ENCODE results near the gene TMEM143. TPM values are rescaled to one million over a fixed set of nuclear protein-coding genes. Genes with fewer than 3 reads are reported as not detected.
"Not testable (repeated sequence)": the region's sequence is repeated elsewhere in the genome, so short reads cannot be mapped to it uniquely, and the experiment has no call there.

TMEM143 gene
- total and polyA plus RNA-seq, 4 donors, result 3.5 to 14.7 (median 8.4) TPM

DNA sequence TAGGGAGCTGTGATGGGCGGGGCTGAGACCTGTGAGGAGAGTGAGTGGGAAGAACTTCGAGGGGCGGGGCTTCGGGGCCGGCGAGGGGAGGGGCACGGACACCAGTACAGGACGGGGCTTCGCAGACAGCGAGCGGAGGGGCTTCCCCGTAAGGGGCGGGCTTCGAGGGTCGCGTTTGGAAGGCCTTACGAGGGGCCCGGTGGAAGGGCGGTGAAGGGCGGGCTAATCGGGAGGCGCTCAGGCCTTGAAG lies 42.4 kb downstream of the TMEM143 start:
- Histone ChIP-seq H3K36me3 (ENCODE audit: control insufficient read depth, insufficient read depth, low read length) (no peaks in the 10 kb centered on the region), H3K9me3 (ENCODE audit: control insufficient read depth, insufficient read depth, low read length) (no peaks in the 10 kb centered on the region), H3K27ac (ENCODE audit: low read depth, low read length) (peak overlapping the region; percentile 97), H3K4me3 (ENCODE audit: low read depth, low read length) (peak overlapping the region; percentile 77), H3K27me3 (ENCODE audit: control insufficient read depth, insufficient read depth, low read length) (no peaks in the 10 kb centered on the region), H3K4me1 (ENCODE audit: control insufficient read depth, insufficient read depth, low read length) (peaks cover 52% of the 10 kb centered on the region)
- under 1% methylated on average over 20 of the region's 22 CpGs for WGBS (ENCODE audit: insufficient coverage)
- peak in 3 of 6 donors; percentile 68 to 97 (median 94) for DNase-seq (ENCODE audit: low read depth in 4 of 6, low spot score in 6 of 6)

DNA sequence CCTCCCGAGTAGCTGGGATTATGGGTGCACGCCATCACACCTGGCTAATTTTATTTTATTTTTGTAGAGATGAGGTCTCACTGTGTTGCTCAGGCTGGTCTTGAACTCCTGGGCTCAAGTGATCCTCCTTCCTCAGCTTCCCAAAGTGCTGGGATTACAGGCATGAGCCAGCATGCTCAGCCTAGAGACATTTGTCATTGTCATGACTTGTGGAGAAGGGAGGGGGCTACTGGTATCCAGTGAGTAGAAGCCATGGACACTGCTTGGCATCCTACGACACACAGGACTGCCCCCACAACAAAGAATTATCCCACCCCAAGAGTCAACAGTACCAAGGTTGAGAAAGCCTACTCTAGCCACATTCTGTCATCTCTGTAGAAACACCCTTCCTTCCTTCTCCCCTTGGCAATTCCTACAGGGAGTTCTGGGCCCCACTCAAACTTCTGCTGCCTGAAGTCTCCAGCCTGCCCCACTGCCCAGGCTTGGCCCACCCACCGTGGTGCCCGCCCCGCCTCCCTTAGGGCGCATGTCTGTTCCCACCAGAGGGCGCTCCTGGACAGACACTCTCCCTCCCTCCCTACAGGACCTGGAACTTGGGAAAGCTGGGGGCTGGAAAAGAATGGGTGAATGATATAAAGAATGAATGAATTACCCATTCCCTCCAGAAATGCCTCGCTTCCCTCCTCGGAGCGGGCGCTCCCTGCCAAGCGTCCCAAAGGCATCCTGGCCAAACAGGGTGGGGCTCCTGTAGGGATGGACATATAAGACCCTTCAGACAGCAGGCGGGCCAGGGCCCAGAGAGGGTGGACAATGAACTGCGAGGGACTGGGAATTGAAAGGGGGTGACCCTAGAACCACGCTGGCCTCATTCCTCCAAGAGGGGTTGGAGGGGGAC lies 43.8 kb downstream of the TMEM143 start:
- Histone ChIP-seq H3K27ac (ENCODE audit: low read depth, low read length) (peak overlapping the region; percentile 67), H3K36me3 (ENCODE audit: control insufficient read depth, insufficient read depth, low read length) (no peaks in the 10 kb centered on the region), H3K4me1 (ENCODE audit: control insufficient read depth, insufficient read depth, low read length) (peaks cover 38% of the 10 kb centered on the region), H3K9me3 (ENCODE audit: control insufficient read depth, insufficient read depth, low read length) (no peaks in the 10 kb centered on the region), H3K27me3 (ENCODE audit: control insufficient read depth, insufficient read depth, low read length) (no peaks in the 10 kb centered on the region), H3K4me3 (ENCODE audit: low read depth, low read length) (peak overlapping the region; percentile 77)
- peak in 2 of 6 donors; percentile 69 to 82 for DNase-seq (ENCODE audit: low read depth in 4 of 6, low spot score in 6 of 6)
- 48% methylated on average over 4 of the region's 16 CpGs for WGBS (ENCODE audit: insufficient coverage)

DNA sequence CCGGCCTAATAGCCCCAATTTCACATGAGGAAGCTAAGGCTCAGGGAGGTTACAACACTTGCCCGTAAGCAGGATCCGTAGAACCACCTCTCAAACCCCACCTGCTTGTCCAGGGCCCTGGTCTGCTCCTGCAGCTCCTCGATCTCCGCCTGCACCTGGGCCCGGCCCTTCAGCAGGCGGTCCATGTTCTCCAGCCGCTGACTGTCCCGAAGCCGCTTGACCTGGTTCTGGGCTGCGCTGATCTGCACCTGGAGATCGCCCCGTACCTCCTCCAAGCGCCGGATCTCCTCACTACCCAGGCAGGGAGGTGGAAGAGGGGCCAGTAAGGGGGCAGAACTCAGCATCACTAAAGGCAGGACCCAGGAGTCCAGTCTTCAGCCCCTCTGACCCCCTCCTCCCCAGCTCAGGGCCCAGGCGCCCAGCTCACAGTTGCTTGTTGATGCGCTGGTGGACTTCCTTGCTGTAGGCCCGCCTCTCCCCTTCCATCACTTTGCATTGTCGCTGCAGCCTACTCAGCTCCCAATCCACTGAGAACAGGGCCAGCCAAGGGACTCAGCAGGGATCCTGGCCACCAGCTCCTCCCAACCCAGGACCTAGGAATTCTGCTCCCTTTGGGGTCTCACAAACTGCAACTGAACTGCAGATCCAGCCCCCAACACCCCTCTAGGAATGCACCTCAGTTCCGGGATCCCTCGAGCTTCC lies 45.3 kb downstream of the TMEM143 start:
- WGBS (ENCODE audit: insufficient coverage), result 90% methylated on average over 17 of the region's 21 CpGs
- Histone ChIP-seq H3K27me3 (ENCODE audit: control insufficient read depth, insufficient read depth, low read length) (no peaks in the 10 kb centered on the region), H3K36me3 (ENCODE audit: control insufficient read depth, insufficient read depth, low read length) (no peaks in the 10 kb centered on the region), H3K4me3 (ENCODE audit: low read depth, low read length) (no peak overlapping the region), H3K9me3 (ENCODE audit: control insufficient read depth, insufficient read depth, low read length) (no peaks in the 10 kb centered on the region), H3K4me1 (ENCODE audit: control insufficient read depth, insufficient read depth, low read length) (peaks cover 35% of the 10 kb centered on the region), H3K27ac (ENCODE audit: low read depth, low read length) (no peak overlapping the region)
- DNase-seq (ENCODE audit: low read depth in 4 of 6, low spot score in 6 of 6), result no peak

DNA sequence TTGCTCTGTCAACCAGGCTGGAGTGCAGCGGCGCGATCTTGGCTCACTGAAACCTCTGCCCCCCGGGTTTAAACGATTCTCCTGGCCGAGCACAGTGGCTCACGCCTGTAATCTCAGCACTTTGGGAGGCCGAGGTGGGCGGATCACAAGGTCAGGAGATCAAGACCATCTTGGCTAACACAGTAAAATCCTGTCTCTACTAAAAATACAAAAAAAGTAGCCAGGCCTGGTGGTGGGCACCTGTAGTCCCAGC lies 46.1 kb downstream of the TMEM143 start:
- not testable (repeated sequence) for H3K27ac ChIP-seq (ENCODE audit: low read depth, low read length); H3K27me3 ChIP-seq (ENCODE audit: control insufficient read depth, insufficient read depth, low read length); DNase-seq (ENCODE audit: low read depth in 4 of 6, low spot score in 6 of 6); H3K4me3 ChIP-seq (ENCODE audit: low read depth, low read length); H3K36me3 ChIP-seq (ENCODE audit: control insufficient read depth, insufficient read depth, low read length); H3K9me3 ChIP-seq (ENCODE audit: control insufficient read depth, insufficient read depth, low read length)
- 49% methylated on average over 9 of the region's 9 CpGs for WGBS (ENCODE audit: insufficient coverage)
- H3K4me1 ChIP-seq (ENCODE audit: control insufficient read depth, insufficient read depth, low read length), result peaks cover 32% of the 10 kb centered on the region

DNA sequence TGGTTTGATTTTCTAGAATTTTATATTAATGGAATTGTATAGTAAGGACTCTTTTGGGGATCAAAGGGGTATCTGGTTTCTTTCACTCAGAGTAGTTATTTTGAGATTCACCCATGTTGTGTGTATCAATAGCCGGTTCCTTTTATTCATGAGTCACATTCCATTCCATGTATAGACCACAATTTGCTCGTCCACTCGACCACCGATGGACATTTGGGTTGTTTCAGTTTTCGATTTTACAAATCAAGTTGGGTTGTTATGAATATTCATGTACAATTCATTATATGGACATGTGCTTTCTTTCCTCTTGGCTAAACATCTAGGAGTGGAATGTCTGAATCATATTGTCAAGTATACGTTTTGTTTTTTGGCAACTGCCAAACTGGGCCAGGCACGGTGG lies 48.0 kb downstream of the TMEM143 start:
- no peak overlapping the region for H3K4me3 ChIP-seq (ENCODE audit: low read depth, low read length)
- H3K36me3 ChIP-seq (ENCODE audit: control insufficient read depth, insufficient read depth, low read length), result no peaks in the 10 kb centered on the region
- DNase-seq (ENCODE audit: low read depth in 4 of 6, low spot score in 6 of 6), result no peak
- H3K9me3 ChIP-seq (ENCODE audit: control insufficient read depth, insufficient read depth, low read length), result no peaks in the 10 kb centered on the region
- WGBS (ENCODE audit: insufficient coverage), result no CpG with 5 or more reads among the region's 7 CpGs
- no peak overlapping the region for H3K27ac ChIP-seq (ENCODE audit: low read depth, low read length)
- H3K27me3 ChIP-seq (ENCODE audit: control insufficient read depth, insufficient read depth, low read length), result no peaks in the 10 kb centered on the region
- H3K4me1 ChIP-seq (ENCODE audit: control insufficient read depth, insufficient read depth, low read length), result peaks cover 16% of the 10 kb centered on the region

- no peak for DNase-seq (ENCODE audit: low read depth in 4 of 6, low spot score in 6 of 6)
- WGBS (ENCODE audit: insufficient coverage), result 97% methylated on average over 11 of the region's 11 CpGs
Measured at GRCh38 chr19:48311384-48311783, 52.4 kb downstream of the TMEM143 start.

DNA sequence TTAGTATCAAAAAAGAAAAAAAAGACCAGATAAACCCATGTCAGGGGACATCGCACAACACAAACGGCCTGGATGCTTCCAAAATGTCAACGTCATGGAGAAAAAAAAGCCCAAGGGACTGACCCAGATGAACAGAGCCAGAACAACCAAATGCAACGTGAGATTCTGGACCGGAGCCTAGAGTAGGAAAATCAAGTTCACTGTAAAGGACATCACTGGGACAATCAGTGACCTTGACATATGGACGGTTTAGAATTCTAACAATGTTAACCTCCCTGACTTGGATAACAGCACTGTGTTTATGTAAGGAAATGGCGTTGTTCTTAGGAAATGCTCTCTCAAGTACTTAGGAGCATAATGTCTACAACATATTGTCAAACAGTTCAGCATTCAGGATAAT lies 53.5 kb downstream of the TMEM143 start:
- peaks cover 5% of the 10 kb centered on the region for H3K36me3 ChIP-seq (ENCODE audit: control insufficient read depth, insufficient read depth, low read length)
- 59% methylated on average over 4 of the region's 7 CpGs for WGBS (ENCODE audit: insufficient coverage)
- peaks cover 13% of the 10 kb centered on the region for H3K4me1 ChIP-seq (ENCODE audit: control insufficient read depth, insufficient read depth, low read length)
- no peaks in the 10 kb centered on the region for H3K27me3 ChIP-seq (ENCODE audit: control insufficient read depth, insufficient read depth, low read length)
- peak in 1 of 6 donors; percentile 33 for DNase-seq (ENCODE audit: low read depth in 4 of 6, low spot score in 6 of 6)
- H3K27ac ChIP-seq (ENCODE audit: low read depth, low read length), result no peak overlapping the region
- no peak overlapping the region for H3K4me3 ChIP-seq (ENCODE audit: low read depth, low read length)
- H3K9me3 ChIP-seq (ENCODE audit: control insufficient read depth, insufficient read depth, low read length), result no peaks in the 10 kb centered on the region

More at GRCh38 chr19:48311384-48311783, 52.4 kb downstream of the TMEM143 start:
- peaks cover 5% of the 10 kb centered on the region for H3K36me3 ChIP-seq (ENCODE audit: control insufficient read depth, insufficient read depth, low read length)
- no peak overlapping the region for H3K4me3 ChIP-seq (ENCODE audit: low read depth, low read length)
- H3K27ac ChIP-seq (ENCODE audit: low read depth, low read length), result no peak overlapping the region
- H3K27me3 ChIP-seq (ENCODE audit: control insufficient read depth, insufficient read depth, low read length), result no peaks in the 10 kb centered on the region
- H3K4me1 ChIP-seq (ENCODE audit: control insufficient read depth, insufficient read depth, low read length), result peaks cover 13% of the 10 kb centered on the region
- no peaks in the 10 kb centered on the region for H3K9me3 ChIP-seq (ENCODE audit: control insufficient read depth, insufficient read depth, low read length)

DNA sequence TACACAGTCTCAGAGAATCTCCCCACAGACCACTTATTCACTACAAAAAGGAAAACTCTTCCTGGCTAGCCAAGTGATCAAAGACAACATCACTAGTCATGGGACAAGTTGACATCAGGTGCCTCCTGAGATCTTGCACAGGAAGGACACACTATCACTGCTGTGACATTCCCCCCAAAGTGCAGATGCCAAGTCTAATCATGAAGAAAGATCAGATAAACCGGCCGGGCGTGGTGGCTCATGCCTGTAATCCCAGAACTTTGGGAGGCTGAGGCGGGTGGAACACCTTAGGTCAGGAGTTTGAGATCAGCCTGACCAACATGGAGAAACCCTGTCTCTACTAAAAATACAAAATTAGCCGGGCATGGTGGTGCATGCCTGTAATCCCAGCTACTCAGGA lies 54.0 kb downstream of the TMEM143 start:
- H3K4me1 ChIP-seq (ENCODE audit: control insufficient read depth, insufficient read depth, low read length), result peaks cover 13% of the 10 kb centered on the region
- H3K27me3 ChIP-seq (ENCODE audit: control insufficient read depth, insufficient read depth, low read length); DNase-seq (ENCODE audit: low read depth in 4 of 6, low spot score in 6 of 6); H3K4me3 ChIP-seq (ENCODE audit: low read depth, low read length); H3K27ac ChIP-seq (ENCODE audit: low read depth, low read length); H3K9me3 ChIP-seq (ENCODE audit: control insufficient read depth, insufficient read depth, low read length); H3K36me3 ChIP-seq (ENCODE audit: control insufficient read depth, insufficient read depth, low read length): not testable (repeated sequence)
- WGBS (ENCODE audit: insufficient coverage), result 77% methylated on average over 4 of the region's 5 CpGs

DNA sequence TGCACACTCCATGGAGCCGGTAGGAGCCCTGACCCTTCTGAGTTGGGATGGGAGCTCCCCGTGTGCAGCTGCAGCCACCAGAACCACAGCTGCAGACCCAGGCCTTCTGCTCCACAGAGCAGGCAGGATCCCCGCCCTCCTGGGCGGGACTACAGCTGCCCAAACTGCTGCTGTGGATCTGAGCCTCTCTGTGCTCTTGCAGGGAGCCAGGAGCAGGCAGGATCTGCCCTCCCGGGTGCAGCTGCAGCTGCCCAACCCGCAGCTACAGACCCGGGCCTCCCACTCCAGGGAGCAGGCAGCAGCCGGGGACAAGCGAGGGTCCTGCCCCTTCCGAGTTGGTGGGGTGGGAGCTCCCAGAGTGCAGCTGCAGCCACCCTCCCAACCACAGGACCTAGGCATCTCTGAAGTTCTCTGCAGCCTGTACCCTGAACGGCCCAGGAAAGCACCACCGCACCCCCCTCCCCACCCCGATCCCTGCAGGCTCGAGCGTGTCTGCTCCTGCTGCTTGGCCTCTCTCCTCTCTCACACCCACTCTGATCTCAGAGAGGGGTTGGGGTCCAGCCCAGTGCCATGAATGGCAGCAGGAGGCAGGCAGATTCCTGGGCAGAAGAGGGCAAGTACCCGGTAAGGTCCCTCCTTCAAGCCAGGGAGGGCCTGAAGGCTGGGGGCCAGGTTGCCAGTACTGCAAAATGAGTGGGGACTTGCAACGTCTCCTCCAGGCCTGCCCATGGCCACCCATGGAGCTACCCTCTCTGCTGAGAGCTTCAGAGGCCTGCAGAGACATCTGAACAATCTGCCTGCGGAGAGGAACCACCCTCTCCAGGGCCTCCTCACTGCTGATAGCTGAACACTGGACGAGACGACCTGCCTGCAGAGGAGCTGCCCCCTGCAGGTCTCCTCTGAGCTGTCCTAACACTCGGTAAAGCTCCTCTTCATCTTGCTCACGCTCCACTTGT lies 54.8 kb downstream of the TMEM143 start:
- peaks cover 13% of the 10 kb centered on the region for H3K4me1 ChIP-seq (ENCODE audit: control insufficient read depth, insufficient read depth, low read length)
- H3K4me3 ChIP-seq (ENCODE audit: low read depth, low read length), result no peak overlapping the region
- peak in 1 of 6 donors; percentile 64 for DNase-seq (ENCODE audit: low read depth in 4 of 6, low spot score in 6 of 6)
- H3K27me3 ChIP-seq (ENCODE audit: control insufficient read depth, insufficient read depth, low read length), result no peaks in the 10 kb centered on the region
- peaks cover 7% of the 10 kb centered on the region for H3K36me3 ChIP-seq (ENCODE audit: control insufficient read depth, insufficient read depth, low read length)
- 40% methylated on average over 21 of the region's 22 CpGs for WGBS (ENCODE audit: insufficient coverage)
- no peaks in the 10 kb centered on the region for H3K9me3 ChIP-seq (ENCODE audit: control insufficient read depth, insufficient read depth, low read length)
- peak overlapping the region; percentile 47 for H3K27ac ChIP-seq (ENCODE audit: low read depth, low read length)

Measured in spinal cord (tissue), 10 donors.